Activated B cell treated with CpG ODN at 0.5 μM for 24 hours (primary cell): ENCODE results near the gene CEP192. TPM values are rescaled to one million over a fixed set of nuclear protein-coding genes. Genes with fewer than 3 reads are reported as not detected.

Source experiments
- ATAC-seq: fragments of 200-7000 bp; cut with Tn5 transposase; one replicate; pipeline ENCODE4 v1.10.0; 2021; ENCODE audit warnings: low read depth, mild to moderate bottlenecking, moderate library complexity
- CTCF ChIA-PET: fragments of 350-600 bp; sonication (Branson Sonifier 250); formaldehyde crosslinking; loops from one replicate; lab custom pipeline; 2021; ENCODE audit warnings: antibody characterized with exemption; lab: Charles Lee
- POLR2A ChIA-PET: fragments of 350-600 bp; sonication (Branson Sonifier 250); formaldehyde crosslinking; loops from one replicate; lab custom pipeline; 2021; ENCODE audit warnings: antibody characterized with exemption; lab: Charles Lee
- DNase-seq: peaks from one replicate; pipeline ENCODE4 v3.0.0; 2022
- H3K27ac Mint-ChIP-seq: one replicate; pipeline ENCODE4 v1.8.0; 2020; ENCODE audit warnings: mixed read lengths
- H3K27me3 Mint-ChIP-seq: one replicate; pipeline ENCODE4 v1.8.0; 2021; ENCODE audit warnings: mixed read lengths
- H3K36me3 Mint-ChIP-seq: one replicate; pipeline ENCODE4 v1.8.0; 2021; ENCODE audit warnings: low read depth, mixed read lengths
- H3K4me1 Mint-ChIP-seq: one replicate; pipeline ENCODE4 v1.8.0; 2021; ENCODE audit warnings: mixed read lengths
- H3K4me3 Mint-ChIP-seq: one replicate; pipeline ENCODE4 v1.8.0; 2020; ENCODE audit warnings: mild to moderate bottlenecking, mixed read lengths
- H3K9me3 Mint-ChIP-seq: one replicate; pipeline ENCODE4 v1.8.0; 2020; ENCODE audit warnings: mixed read lengths
- CTCF ChIP-seq: fragments of 200-600 bp; IDR thresholded peaks from one replicate; pipeline ENCODE4 v1.8.0; 2022; ENCODE audit warnings: antibody characterized with exemption, mild to moderate bottlenecking
- intact Hi-C: fragments of 100-400 bp; cut with micrococcal nuclease; formaldehyde crosslinking; loops from one replicate; pipeline ENCODE4 v1.15.1; 2024
- total RNA-seq: library from RNA; stranded (reverse); gene quantifications from 2 replicates; pipeline ENCODE4 v1.2.3, GENCODE V29; 2022

CEP192 gene
- total RNA-seq, 1 donor from 2014 or later = 34.2 TPM

GRCh38 chr18:13158428-13158827 lies 167.3 kb downstream of the CEP192 start:
- Mint-ChIP-seq H3K9me3 (peaks cover 33% of the 10 kb centered on the region), H3K4me1 (peaks cover 3% of the 10 kb centered on the region), H3K4me3 (no peak overlapping the region), H3K27me3 (no peaks in the 10 kb centered on the region), H3K27ac (no peak overlapping the region), H3K36me3 (peaks cover 7% of the 10 kb centered on the region)
- intact Hi-C loops = loop anchor here (2.0 to 5.0 kb wide), 2 partner anchors 264 to 416 kb away; no protein-coding TSS in a partner anchor
- CTCF ChIA-PET = interaction anchor here (1.2 to 2.3 kb wide), 5 partner anchors 22 to 415 kb away, joined by 3 to 8 read pairs (median 5); no protein-coding TSS in a partner anchor
- TF ChIP-seq CTCF = no peak
- ATAC-seq (no peak), DNase-seq (no peak)
- POLR2A ChIA-PET = no interaction called here

- intact Hi-C loops = loop anchor here (1.0 to 5.0 kb wide), 7 partner anchors 46 to 768 kb away; no protein-coding TSS in a partner anchor
- ChIA-PET CTCF (interaction anchor here (0.6 to 2.3 kb wide), 31 partner anchors 10 to 768 kb away, joined by 3 to 13 read pairs (median 5); partner anchors contain the start of genes CEP192, CEP76 and PSMG2), POLR2A (interaction anchor here (0.6 kb wide), 1 partner anchor 457 kb away, joined by 4 read pairs; the partner anchor contains the start of genes CEP76 and PSMG2)
- no peak overlapping the region for H3K4me3 Mint-ChIP-seq
- peaks cover 7% of the 10 kb centered on the region for H3K36me3 Mint-ChIP-seq
- peaks cover 29% of the 10 kb centered on the region for H3K9me3 Mint-ChIP-seq
- no peaks in the 10 kb centered on the region for H3K27me3 Mint-ChIP-seq
- peaks cover 3% of the 10 kb centered on the region for H3K4me1 Mint-ChIP-seq
- TF ChIP-seq CTCF = peak; percentile 73
- ATAC-seq (peak; percentile 64), DNase-seq (no peak)
- H3K27ac Mint-ChIP-seq = no peak overlapping the region
Observed at GRCh38 chr18:13159579-13159978, 168.4 kb downstream of the CEP192 start.

GRCh38 chr18:13161276-13161899 lies 170.2 kb downstream of the CEP192 start:
- intact Hi-C loops = no loop called here
- ChIA-PET CTCF (no interaction called here), POLR2A (no interaction called here)
- peaks cover 19% of the 10 kb centered on the region for H3K9me3 Mint-ChIP-seq
- no peak overlapping the region for H3K4me3 Mint-ChIP-seq
- H3K4me1 Mint-ChIP-seq = peaks cover 3% of the 10 kb centered on the region
- H3K27me3 Mint-ChIP-seq = peaks cover 5% of the 10 kb centered on the region
- DNase-seq = no peak
- ATAC-seq = no peak
- TF ChIP-seq CTCF = no peak
- peaks cover 6% of the 10 kb centered on the region for H3K36me3 Mint-ChIP-seq
- H3K27ac Mint-ChIP-seq = no peak overlapping the region

DNA sequence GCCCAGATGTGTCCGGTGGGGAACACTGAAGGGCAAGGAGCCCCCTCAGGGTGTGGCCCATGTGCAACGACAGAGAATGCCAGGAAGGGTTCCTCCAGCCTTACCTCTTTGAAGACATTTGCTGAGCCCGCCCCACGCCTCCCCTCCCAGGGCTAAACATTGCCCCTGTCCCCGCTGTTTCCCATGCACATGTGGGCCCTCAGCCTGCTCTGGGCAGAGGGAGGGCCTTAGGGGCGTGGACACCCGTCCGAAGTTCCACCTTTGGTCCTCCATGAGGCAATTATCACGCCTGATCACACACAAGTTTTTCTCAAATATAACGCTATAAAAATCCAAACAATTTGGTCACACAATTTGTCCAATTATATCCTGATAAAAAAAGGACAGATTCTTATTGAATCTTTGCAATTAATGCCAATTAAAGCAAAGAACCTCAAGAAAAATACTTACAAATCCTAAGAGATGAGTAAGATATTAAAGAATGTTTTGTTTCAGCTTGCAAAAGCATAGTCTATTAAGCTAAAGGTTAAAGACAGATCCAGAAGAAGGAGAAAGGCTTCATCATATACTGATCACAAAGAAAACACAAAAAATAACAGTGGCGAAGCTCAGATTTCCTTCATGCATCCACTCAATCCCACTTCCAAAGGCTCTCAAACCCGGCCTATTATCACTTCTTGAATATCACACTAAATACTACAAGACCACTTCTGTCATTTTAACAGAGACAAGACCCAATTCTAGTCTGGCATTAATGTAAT lies 172.2 kb downstream of the CEP192 start:
- Mint-ChIP-seq H3K27me3 (peaks cover 17% of the 10 kb centered on the region), H3K27ac (no peak overlapping the region), H3K4me3 (no peak overlapping the region), H3K9me3 (peaks cover 19% of the 10 kb centered on the region), H3K4me1 (peaks cover 3% of the 10 kb centered on the region), H3K36me3 (no peaks in the 10 kb centered on the region)
- ChIA-PET POLR2A (no interaction called here), CTCF (no interaction called here)
- DNase-seq = no peak
- no peak for TF ChIP-seq CTCF
- intact Hi-C loops = no loop called here
- ATAC-seq = no peak

DNA sequence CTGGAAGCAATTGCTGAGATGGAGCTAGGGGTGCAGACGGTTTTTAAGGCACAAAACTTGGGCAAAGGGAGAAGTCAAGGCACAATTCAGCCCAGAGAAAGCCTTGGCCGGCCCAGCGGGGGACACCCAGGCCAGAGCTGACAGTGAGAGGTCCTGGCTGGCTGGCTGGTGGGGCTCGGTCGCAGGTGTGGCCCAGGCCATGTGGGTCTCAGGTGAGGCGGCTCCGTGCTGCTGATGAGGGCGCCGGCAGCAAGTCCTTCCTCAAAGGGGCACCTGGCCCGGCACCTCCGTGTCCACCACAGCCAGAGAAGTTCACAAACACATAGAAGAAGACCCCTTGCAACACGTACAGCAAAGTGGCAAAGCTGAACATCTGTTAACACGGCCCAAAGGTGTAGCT lies 173.2 kb downstream of the CEP192 start:
- H3K4me1 Mint-ChIP-seq = peaks cover 1% of the 10 kb centered on the region
- peaks cover 17% of the 10 kb centered on the region for H3K27me3 Mint-ChIP-seq
- H3K27ac Mint-ChIP-seq = no peak overlapping the region
- H3K36me3 Mint-ChIP-seq = no peaks in the 10 kb centered on the region
- CTCF ChIA-PET = interaction anchor here (0.6 kb wide), 1 partner anchor 114 kb away, joined by 3 read pairs; no protein-coding TSS in a partner anchor
- DNase-seq (no peak), ATAC-seq (no peak)
- POLR2A ChIA-PET = no interaction called here
- TF ChIP-seq CTCF = no peak
- peaks cover 16% of the 10 kb centered on the region for H3K9me3 Mint-ChIP-seq
- no peak overlapping the region for H3K4me3 Mint-ChIP-seq
- intact Hi-C loops = no loop called here
